IPS-18a (cell line): ENCODE results near the gene KIF20B.
"Not testable (repeated sequence)": the region's sequence is repeated elsewhere in the genome, so short reads cannot be mapped to it uniquely, and the experiment has no call there.

Experiments used
- H3K27ac ChIP-seq: one replicate; pipeline ENCODE4 v1.5.1; 2013; ENCODE audit warnings: low read length
- H3K27me3 ChIP-seq: one replicate; pipeline ENCODE4 v1.6.1; 2013; ENCODE audit warnings: mild to moderate bottlenecking, low read length; ENCODE audit not compliant: control insufficient read depth, insufficient read depth
- H3K36me3 ChIP-seq: one replicate; pipeline ENCODE4 v1.6.1; 2013; ENCODE audit warnings: low read depth, low read length; ENCODE audit not compliant: control insufficient read depth
- H3K4me1 ChIP-seq: one replicate; pipeline ENCODE4 v1.6.1; 2013; ENCODE audit warnings: low read depth, low read length; ENCODE audit not compliant: control insufficient read depth
- H3K4me3 ChIP-seq: one replicate; pipeline ENCODE4 v1.5.1; 2013; ENCODE audit warnings: low read length
- H3K9ac ChIP-seq: one replicate; pipeline ENCODE4 v1.6.1; 2013; ENCODE audit warnings: mild to moderate bottlenecking, low read length, moderate library complexity
- H3K9me3 ChIP-seq: one replicate; pipeline ENCODE4 v1.6.1; 2013; ENCODE audit warnings: low read depth, low read length; ENCODE audit not compliant: control insufficient read depth

Gene KIF20B

GRCh38 chr10:89813546-89813945 is 112.2 kb downstream of the KIF20B start:
- H3K36me3 ChIP-seq = no peaks in the 10 kb centered on the region
- no peaks in the 10 kb centered on the region for H3K27me3 ChIP-seq
- no peak overlapping the region for H3K9ac ChIP-seq
- H3K9me3 ChIP-seq = peaks cover 2% of the 10 kb centered on the region
- H3K4me1 ChIP-seq = no peaks in the 10 kb centered on the region
- H3K4me3 ChIP-seq = no peak overlapping the region
- H3K27ac ChIP-seq = no peak overlapping the region

GRCh38 chr10:89814278-89814677 is 112.9 kb downstream of the KIF20B start:
- Histone ChIP-seq H3K27ac (no peak overlapping the region), H3K4me3 (no peak overlapping the region), H3K4me1 (no peaks in the 10 kb centered on the region), H3K9ac (no peak overlapping the region), H3K36me3 (no peaks in the 10 kb centered on the region), H3K27me3 (no peaks in the 10 kb centered on the region), H3K9me3 (peaks cover 8% of the 10 kb centered on the region)

GRCh38 chr10:89815049-89815853 is 113.9 kb downstream of the KIF20B start:
- H3K36me3 ChIP-seq = no peaks in the 10 kb centered on the region
- no peaks in the 10 kb centered on the region for H3K4me1 ChIP-seq
- no peak overlapping the region for H3K27ac ChIP-seq
- H3K4me3 ChIP-seq = no peak overlapping the region
- no peak overlapping the region for H3K9ac ChIP-seq
- H3K9me3 ChIP-seq = peaks cover 14% of the 10 kb centered on the region
- no peaks in the 10 kb centered on the region for H3K27me3 ChIP-seq

DNA sequence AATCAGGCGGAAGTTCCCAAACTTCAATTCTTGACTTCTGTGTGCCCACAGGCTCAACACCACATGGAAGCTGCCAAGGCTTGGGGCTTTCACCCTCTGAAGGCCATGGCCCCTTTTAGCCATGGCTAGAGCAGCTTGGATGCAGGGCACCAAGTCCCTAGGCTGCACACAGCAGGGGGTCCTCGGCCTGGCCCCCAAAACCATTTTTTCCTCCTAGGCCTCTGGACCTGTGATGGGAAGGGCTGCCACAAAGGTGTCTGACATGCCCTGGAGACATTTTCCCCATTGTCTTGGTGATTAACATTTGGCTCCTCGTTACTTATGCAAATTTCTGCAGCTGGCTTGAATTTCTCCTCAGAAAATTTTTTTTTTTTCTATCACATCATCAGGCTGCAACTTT is 117.6 kb downstream of the KIF20B start:
- not testable (repeated sequence) for H3K4me1 ChIP-seq
- peaks cover 14% of the 10 kb centered on the region for H3K9me3 ChIP-seq

More for the DNA sequence above, 117.6 kb downstream of the KIF20B start:
- not testable (repeated sequence) for H3K9ac ChIP-seq, H3K27me3 ChIP-seq, H3K36me3 ChIP-seq, H3K4me3 ChIP-seq, H3K27ac ChIP-seq
